GM11168 (cell line): ENCODE data around the gene DUSP7.

ENCODE experiments used
- in situ Hi-C: fragments of 300-500 bp; cut with MboI; formaldehyde crosslinking; loops from one replicate; pipeline ENCODE4 v1.12.0; 2022; ENCODE audit warnings: low sequenced_read_pairs; ENCODE audit not compliant: unreplicated experiment

Gene DUSP7, protein sequence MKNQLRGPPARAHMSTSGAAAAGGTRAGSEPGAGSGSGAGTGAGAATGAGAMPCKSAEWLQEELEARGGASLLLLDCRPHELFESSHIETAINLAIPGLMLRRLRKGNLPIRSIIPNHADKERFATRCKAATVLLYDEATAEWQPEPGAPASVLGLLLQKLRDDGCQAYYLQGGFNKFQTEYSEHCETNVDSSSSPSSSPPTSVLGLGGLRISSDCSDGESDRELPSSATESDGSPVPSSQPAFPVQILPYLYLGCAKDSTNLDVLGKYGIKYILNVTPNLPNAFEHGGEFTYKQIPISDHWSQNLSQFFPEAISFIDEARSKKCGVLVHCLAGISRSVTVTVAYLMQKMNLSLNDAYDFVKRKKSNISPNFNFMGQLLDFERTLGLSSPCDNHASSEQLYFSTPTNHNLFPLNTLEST

DNA sequence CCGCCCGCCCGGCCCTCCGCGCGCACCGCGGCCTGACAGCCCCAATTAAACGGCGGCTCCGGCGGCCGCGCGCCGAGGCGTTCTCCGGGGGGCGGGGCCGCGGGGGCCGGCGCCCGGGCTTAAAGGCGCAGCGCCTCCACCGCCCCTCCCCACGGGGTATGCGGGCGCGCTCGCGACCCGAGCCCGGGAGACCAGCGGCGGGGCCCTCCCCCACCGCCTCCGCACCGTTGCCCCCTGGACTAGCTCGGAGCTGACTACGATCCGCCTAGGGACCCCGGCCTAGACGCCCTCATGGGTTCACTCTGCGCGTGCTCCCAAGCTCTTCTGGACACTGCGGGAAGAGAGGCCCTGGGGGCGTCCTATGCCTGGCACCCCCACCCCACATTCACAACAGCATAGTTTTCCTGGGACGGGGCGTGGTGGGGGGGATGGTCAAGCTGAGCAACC is at the start of gene DUSP7:
TSS of gene DUSP7 (minus strand) at position 51 of the 447 bp plus-strand sequence. CDS start 205 bp downstream, outside the sequence.
- in situ Hi-C loops = no loop called here

DNA sequence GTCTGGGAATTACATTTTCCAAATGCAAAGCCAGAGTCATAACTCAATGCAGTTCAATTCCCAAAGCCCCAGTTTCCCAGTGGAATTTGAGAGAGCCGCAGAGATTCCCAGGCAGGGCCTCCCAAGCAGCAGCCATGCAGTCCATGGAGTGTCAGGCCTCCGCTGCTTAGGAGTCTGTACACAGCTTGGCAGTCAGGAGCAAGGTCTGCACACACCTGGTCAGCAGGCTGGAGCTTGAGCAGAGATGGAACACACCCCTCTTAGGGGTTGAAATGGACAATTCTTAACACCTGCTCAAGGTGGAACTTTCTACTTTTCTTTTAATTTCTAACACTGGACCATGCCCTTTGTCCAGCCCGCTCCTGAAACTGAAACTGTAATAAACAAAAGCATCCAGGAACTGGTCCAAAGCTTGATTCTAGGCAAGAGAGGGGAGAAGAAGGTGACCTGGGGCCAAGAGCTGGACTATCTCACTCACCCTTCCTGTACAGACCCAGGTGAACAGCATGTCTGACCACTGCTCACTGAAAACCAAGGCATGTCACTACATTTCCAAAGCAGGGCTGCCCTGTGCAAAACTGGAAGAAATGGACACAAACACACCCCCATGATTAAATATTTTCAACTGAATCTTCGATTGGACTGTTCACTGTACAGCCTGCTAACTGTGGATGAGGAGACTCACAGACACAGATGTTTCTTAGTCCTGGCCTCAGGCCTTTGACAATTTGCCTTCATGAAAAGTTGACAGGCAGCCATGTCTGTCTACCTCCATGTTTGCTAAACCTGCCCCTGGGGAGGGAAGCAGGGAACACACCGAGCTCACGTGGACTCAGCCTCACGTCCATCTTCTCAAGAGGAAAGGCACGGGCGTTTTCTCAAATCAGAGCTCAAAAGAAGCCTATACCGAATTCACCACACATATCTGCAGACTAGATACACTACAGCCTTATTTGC is 48.6 kb upstream of the DUSP7 start:
- in situ Hi-C loops = no loop called here

DNA sequence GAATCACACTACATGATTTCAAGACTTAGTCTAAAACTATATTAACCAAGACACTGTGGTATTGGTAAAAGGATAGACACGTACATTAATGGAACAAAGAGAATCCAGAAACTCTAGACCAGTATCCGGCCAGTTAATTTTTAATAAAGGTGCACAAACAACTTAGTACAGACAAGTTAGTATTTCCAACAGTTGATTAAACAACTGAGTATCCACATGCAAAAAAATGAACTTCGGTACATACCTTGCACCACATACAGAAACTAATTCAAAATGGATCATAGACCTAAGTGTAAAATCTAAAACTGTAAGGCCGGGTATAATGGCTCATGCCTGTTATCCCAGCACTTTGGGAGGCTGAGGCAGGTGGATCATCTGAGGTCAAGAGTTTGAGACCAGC is 46.6 kb upstream of the DUSP7 start:
- in situ Hi-C loops = no loop called here

DNA sequence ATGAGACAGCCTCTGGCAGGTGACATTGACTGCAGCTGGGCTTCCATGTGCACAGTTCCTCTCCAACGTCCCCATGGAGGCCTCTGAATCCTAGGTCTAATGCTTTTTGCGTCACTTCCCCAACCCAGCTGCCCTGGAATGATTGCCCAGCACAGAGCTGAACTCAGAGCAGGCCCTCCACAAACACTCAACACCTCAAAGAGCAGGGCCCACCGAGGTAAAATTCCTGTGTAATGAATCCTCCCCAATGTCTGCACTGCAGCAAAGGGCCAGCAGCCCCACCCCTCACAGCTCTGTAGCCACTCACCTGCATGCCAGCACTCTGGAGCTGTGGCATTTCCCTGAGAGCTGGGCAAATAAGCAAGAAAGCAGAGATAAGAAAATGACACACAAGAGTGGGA is 42.6 kb upstream of the DUSP7 start:
- in situ Hi-C loops = no loop called here

DNA sequence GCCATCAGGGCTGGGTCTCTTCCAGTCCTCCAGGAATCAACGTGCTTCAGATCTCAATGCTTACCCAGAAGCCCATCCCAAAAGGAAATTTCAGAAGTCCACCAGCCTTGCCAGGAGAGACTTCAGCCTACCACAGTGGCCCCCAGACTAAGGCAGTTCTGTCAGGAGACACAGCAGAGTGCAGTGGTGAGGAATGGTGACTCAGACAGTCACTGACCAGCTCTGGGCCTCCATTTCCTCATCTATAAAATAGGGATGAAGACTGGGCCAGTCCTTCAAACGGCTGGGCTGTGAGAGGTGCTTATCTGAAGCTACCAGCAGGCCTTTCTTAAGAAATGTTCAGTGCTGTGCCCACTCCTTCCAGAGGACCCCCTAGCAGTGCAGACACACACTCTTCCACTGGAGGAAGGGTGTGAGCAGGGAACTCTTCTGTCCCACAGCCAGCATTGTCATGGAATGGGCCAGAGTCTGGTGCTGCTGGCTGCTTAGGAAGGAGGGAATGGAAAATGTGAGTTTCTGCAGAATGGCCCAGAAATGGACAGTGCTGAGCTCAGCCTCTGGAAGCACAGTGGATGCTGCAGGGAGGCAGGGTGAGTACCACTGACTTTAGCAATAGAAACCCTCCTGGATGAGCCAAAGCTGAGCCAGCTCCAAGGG is 41.6 kb upstream of the DUSP7 start:
- in situ Hi-C loops = no loop called here

DNA sequence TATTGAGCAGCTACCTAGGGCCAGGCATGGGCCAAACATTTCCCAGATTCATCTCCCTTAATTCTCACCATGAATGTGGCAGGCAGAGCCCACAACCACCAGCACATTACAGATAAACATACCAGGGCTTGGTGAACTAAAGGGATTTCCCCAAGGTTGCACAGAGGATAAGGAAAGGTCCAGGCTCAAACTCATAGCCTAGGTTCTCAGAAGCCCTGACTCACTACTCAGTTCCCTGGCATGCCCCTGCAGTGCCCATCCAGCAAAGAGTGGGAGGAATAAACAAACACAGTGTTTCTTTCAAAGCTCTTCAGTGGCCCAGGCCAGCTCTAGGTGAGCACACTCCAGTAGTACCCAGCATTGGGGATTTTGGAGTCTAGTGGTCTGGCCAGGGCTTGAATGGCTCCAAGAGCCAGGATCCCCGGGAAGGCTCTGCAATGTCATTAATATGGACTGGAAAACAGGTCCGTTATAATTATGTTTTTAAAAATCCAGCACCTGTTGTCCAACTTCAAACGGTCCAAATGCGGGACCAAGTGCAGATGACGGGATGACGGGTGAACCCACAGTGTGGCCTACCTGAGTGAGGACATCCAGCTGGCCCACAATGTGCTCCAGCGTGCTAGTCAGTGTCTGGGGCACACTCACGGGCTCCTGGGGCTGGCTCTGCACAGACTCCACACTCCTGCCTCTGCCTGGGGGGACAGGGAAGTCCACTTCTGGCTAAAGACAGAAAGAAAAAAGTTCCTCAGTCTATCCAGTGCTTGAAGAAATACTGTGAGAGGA is 39.8 kb upstream of the DUSP7 start:
- in situ Hi-C loops = no loop called here

DNA sequence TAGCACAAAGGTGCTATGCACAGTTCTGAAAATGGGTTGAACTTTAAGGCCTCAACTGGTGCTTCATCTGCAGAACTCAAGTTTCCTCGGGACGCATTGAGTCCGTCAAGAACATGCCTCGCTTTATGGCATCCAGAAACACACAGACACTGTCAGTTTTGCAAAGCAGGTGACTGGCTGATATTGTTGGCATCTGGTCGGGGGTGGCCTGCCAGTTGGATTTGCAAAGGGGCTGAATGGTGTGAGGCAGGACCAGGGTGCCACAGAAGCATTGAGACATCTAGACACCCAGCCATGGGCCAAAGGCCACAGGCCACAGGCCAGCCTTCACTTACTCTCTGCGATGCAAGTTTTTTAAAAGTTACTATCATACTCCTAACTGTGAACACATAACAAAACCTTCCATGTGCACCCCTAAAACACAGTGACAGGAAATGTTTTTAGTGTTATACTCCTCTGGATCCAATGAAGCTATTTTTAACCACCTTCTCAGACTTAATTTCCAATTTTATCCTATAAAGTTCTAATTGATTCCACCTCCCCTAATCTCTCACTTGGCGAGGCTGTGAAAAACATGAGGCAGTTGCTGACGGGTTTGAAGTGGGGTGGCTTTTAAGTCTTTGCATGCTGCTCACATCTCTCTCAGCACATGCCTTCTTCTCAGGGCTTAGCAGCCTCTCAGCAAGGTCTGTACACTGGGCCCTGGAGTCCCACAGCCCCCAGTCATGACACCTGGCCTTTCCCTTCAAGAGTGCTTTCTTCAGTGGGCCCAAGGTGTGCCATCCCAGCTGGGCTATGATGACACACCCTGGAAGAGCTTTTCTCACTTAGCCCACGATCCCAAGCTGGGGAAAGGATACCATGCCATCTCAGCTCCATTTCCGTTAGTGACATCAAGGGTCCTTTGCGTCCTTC is 38.5 kb upstream of the DUSP7 start:
- in situ Hi-C loops = no loop called here

DNA sequence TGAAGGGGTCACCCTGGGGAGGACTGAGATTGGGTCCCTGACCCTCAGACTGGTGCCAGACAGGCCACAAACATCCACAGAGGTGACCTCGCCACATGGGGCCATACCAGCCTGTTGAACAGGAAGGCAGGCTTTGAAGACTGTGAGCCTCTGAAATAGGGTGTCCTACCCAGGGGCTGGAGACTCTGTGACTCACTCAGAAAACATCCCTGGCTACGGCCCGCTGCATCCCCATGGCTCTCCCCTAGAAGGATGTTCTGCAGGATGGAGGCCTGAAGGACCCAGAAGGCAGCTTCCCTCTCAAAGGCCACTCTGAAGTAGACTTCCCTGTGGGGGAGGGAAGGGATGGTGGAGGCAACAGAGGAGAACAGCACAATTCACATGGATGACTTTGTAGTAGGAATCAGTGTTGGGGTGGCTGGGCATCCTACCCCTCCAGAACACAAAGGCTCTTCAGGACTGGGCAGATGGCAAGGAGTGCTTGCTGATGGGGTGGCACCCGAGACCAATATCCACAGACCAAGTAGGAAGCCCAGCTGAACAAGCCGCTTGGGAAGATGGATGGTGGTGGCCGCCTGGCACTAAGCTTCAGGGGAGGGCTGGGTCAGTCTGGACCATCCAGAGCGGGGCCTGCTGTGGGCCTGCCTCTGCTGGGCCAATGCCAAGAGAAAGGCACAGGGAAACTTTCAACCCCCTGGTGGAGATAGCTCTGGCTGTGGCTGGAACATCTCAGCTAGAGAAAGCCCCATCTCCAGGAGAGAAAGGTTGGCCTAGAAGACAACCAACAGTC is 37.6 kb upstream of the DUSP7 start:
- in situ Hi-C loops = no loop called here

DNA sequence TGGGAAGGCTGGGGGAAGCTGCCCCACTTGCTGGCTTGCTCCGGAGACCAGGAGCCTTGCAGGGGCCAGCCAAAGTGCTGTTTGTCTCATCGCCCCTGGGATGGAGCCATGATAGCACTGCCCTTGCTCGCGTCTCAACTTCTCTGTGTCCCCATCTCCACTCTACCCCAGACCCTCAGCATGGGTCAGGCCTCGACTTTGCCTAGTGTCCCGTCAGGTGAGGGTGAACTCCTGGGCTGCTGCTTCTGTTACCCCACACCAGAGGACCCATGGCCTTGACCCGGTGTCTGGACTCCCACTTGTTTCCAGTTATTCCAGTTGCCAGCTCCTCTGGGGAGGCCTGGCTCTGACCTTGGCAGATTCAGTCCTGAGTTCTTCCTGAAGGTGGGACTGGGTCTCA is 36.5 kb upstream of the DUSP7 start:
- in situ Hi-C loops = no loop called here

DNA sequence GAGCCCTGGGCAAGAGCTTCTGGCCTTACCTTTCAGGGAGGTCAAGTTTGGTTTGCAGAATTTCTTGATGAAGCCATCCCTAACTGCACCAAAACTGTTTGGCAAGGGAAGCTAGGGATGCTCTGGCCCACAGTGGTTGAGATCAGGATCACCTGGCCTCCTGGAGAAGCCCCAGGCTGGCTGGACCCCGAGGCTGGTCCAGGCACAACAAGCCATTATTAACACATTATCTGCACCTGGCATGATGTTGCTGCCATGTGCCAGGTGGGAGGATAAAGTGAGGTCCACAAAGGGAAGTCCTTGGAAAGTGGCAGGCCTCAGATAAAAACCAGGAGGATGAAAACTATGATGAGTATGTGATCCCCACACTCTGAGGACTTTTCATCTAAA is 35.9 kb upstream of the DUSP7 start:
- in situ Hi-C loops = no loop called here

DNA sequence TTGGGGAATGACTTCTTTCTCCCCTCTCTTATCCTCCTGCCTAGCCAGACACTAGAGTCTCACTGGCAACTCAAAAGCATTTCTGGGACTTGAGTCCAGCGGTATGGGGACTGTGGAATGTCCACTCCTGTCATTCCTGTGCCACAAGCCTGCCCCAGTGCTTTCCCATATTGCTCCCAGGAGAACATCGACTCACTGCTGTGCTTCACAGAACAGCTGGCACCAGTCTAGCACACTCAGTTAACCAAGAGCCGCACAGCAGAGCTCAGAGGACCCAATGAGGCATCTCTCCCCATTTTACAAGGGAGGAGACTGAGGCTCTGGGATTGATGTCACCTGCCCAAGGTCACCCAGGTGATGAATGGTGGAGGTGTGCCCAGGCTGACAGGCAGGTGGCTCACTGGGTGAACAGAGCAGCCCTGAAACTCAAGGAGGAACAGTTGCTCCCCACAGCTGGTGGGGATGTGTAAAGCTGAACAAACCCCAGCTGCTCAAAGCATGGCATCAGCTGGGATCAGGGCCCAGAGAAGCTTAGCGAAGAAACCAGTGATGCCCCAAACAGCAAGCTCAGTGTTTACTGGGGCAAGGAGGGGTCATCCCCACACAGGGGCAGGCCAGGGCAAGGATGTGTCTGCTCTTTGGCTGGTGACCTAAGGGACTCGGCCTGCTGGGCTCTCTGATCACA is 35.4 kb upstream of the DUSP7 start:
- in situ Hi-C loops = no loop called here

DNA sequence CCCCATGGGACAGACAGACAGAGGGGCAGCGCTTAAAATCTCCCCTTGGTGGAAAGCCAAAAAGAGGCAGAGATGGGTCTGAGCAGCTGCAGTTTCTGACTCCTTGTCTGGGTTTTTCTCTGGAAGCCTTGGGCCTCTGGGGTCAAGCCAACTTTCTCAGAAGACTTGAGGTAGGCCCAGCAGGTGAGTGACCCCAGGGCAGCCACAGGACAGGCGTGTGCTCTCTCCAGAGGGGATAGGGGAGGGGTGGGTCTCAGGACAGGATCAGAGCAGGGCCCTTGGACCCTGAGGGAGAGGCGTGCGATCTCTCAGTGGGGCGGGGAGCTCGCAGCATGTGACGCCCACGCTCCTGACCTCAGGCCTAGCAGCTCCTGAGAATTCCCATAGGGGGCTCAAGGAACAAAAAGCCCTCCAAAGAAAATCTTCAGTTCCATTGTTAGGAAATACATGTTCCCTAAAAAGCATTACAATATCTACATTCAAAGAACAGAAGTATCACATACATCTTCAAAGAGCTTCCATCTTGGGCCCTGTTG is 34.6 kb upstream of the DUSP7 start:
- in situ Hi-C loops = no loop called here

DNA sequence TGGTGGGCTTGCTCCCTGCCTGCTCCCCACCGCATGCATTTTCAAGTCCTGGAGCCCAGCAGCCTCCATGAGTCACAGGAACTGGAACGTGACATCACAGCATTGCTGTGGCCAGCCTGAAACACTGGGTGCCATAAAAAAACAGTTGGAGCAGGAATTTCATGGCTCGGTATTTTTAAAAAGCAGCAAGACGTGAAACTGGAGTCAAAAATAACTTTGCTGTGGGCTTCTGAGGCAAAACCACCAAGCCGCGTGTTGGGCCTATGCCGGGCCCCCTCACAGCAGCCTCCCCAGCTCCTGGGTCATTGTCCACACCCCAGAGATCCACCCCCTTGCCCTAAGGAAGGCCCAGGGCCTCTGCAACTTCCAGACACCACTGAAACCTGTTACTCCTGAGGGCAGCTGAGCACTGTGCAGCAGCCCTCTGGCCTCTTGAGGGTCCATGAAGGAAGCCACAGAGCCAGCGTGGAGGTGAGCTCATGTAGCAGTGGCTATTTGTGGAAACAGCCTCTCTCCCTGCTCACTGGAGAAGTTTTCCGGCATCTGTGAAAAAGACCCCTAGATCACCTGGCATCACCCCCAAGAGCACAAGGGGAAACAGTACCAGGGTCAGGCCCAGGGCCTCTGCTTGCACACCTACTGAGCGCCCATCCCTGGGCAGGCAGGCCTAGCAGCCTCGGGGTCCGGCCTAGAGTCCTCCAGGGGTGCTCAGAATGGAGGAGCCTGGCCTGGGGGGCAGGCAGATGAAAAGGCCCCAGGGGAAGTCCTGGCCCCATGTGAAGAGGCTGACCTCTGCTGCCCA is 34.0 kb upstream of the DUSP7 start:
- in situ Hi-C loops = no loop called here

DNA sequence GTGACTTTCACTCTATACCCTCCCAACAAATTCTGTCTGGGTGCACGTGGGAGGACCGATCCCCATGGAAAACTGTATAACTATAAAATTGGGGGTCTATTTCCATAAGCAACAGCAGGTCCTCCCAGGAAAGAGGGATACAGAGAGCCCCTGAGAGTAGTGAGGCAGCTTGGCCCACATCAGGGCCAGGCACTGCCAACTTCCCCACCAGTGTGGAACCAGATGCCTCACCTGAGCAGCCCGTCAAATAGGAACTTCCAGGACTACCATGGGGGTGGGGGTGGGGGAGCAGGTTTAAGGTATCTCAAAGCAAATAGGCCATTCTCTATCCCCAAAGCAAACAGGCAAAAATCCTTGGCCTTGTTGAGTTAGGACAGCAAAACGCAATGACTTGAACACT is 33.3 kb upstream of the DUSP7 start:
- in situ Hi-C loops = no loop called here

DNA sequence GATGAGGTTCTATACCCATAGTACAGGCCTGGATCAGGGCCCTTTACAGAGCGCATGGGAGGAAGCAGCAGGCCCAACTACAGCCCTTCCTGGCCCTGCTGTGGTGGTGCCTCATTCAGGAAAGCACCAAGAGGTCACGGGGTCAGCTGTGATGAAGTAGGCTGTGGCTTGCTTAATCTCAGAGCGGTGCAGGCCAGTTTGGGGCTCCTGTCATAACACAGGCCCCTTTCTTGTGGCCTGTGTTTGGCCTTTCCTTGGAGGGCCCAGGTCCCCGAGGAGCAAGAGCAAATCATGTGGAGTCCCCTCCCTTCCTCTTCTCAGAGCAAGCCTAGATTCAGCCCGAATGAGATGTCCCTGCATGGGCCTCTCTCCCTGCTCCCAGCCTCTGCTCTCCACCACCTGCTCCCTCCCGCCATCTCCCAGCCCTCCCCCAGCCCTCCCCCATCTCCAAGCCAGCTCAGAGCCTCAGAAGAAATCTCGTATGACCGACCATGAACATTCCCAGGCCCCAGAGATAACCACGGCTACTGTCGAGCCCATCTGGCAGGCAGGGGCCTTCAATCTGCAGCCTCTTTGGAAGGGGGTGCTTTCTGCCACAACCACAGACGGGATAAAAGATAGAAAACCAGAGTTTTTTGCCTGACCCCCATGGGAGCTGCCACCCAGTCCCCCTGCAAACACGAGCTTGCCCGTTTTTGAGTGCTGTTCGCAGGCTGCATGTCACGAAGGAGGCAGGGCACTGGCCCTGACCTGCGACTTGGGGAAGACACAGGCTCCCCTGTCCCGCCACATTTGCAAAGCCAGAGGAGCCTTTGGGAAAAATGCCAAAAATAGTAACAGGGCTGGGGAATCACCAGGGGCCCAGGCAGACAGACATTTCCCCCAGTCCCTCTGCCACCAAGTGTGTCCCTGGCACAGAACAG is 32.3 kb upstream of the DUSP7 start:
- in situ Hi-C loops = no loop called here
